Fibroblast of the conjunctiva (primary cell): ENCODE data around the gene GREB1.

Experiments used
- DNase-seq: peaks from one replicate; pipeline ENCODE4 v3.0.0-alpha.2; 2010; ENCODE audit warnings: low read depth

The GREB1 gene

GRCh38 chr2:11509657-11510360 lies 24.0 kb upstream of the GREB1 start:
- DNase-seq: no peak

- no peak for DNase-seq
Observed at GRCh38 chr2:11512431-11512830, 21.4 kb upstream of the GREB1 start.

GRCh38 chr2:11513319-11513718 lies 20.5 kb upstream of the GREB1 start:
- DNase-seq: no peak

- no peak for DNase-seq
Observed at GRCh38 chr2:11514081-11514730, 19.6 kb upstream of the GREB1 start.

- DNase-seq: no peak
Observed at GRCh38 chr2:11514904-11515303, 18.9 kb upstream of the GREB1 start.

GRCh38 chr2:11515490-11515981 lies 18.3 kb upstream of the GREB1 start:
- DNase-seq: no peak

- DNase-seq: no peak
Observed at GRCh38 chr2:11516984-11517648, 16.7 kb upstream of the GREB1 start.

- no peak for DNase-seq
Observed at GRCh38 chr2:11517906-11518305, 15.9 kb upstream of the GREB1 start.

GRCh38 chr2:11520092-11520693 lies 13.7 kb upstream of the GREB1 start:
- DNase-seq: no peak

- no peak for DNase-seq
Observed at GRCh38 chr2:11521775-11522174, 12.1 kb upstream of the GREB1 start.

- DNase-seq: no peak
Observed at GRCh38 chr2:11524470-11524869, 9.4 kb upstream of the GREB1 start.

- DNase-seq: no peak
Observed at GRCh38 chr2:11525762-11526161, 8.1 kb upstream of the GREB1 start.

GRCh38 chr2:11527001-11527400 lies 6.8 kb upstream of the GREB1 start:
- no peak for DNase-seq

- DNase-seq: no peak
Observed at GRCh38 chr2:11528228-11528627, 5.6 kb upstream of the GREB1 start.

GRCh38 chr2:11530864-11531465 lies 2.9 kb upstream of the GREB1 start:
- no peak for DNase-seq

- no peak for DNase-seq
Observed at GRCh38 chr2:11532416-11533055, 1.3 kb upstream of the GREB1 start.

GRCh38 chr2:11534071-11534745 lies 363 bp downstream of the GREB1 start:
- DNase-seq: no peak

GRCh38 chr2:11534746-11535484 lies 1.1 kb downstream of the GREB1 start:
- DNase-seq: no peak

- no peak for DNase-seq
Observed at GRCh38 chr2:11535899-11536344, 2.1 kb downstream of the GREB1 start.

- DNase-seq: no peak
Observed at GRCh38 chr2:11537951-11538350, 4.1 kb downstream of the GREB1 start.
